ENCODE data around the gene GPR63.
"Not testable (repeated sequence)": the region's sequence is repeated elsewhere in the genome, so short reads cannot be mapped to it uniquely, and the experiment has no call there.

Gene GPR63

DNA sequence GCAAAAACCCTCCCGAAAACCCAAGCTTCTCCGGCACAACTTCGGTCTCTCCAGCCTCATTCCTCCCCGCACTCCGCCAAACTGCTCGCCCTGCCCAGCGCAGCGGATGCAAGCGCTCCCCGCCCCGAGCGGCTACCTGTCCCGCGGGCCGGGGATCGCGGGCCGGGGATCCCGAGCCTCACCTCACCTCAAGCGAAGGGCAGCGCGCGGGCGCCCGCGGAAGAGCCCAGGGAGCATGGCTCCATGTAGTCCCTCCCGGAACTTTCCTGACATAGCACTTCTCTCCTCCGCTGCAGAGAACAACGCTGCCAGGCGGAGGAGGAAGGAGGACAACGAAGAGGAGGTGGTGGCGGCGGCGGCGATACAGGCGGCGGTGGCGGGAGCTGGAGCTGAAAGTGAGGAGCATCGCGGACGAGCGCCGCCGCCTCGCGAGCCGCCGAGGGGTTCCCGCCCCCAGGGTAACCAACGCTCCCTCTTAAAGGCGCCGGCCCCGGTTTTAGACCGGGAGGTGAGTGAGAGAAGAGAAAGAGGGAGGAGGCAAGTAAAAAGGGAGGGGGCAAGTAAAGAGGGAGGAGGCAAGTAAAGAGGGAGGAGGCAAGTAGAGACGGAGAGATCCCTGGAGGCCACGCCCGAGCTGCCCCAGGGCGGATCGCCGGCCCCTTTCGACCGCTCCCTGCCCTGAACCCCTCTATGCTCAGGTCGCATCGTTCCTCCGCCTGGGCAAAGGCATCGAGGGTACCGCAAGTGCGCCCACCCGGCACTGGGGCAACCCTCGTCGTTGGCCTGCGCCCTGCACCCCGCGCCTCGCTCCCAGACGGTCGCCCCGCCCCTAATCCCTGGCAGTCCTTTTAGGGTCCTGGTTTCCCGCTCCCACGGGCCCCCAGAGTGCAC lies at the start of gene GPR63:
Gene GPR63 (minus strand): TSS at position 397 of the 891 bp plus-strand sequence. CDS start 37,746 bp downstream, outside the sequence.
- peak; percentile 24 for DNase-seq (ENCODE audit: low read depth)

DNA sequence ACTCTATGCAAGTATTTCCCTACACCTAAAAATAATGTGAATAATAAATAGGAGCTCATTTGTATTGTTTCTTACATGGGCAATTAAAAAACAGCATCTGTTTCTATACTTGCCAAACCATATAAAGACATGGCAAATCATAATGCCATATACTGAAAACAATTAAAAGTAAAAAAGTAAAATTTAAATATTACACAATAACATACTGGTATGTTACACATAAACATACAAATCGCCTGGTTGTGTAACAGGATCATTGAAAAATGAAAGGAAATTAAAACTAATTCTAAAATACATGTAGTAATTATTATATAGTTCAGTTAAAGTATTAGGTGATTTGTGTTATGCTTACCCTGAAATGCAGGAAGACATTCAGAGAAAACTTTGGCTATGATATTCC lies 49.2 kb upstream of the GPR63 start:
- DNase-seq (ENCODE audit: low read depth) = no peak

- not testable (repeated sequence) for DNase-seq (ENCODE audit: low read depth)
These were observed 47.9 kb upstream of the GPR63 start for GRCh38 chr6:96885187-96885631.

GRCh38 chr6:96878143-96878542 lies 40.9 kb upstream of the GPR63 start:
- DNase-seq (ENCODE audit: low read depth) = no peak

- no peak for DNase-seq (ENCODE audit: low read depth)
These were observed 39.7 kb upstream of the GPR63 start for GRCh38 chr6:96876886-96877545.

DNA sequence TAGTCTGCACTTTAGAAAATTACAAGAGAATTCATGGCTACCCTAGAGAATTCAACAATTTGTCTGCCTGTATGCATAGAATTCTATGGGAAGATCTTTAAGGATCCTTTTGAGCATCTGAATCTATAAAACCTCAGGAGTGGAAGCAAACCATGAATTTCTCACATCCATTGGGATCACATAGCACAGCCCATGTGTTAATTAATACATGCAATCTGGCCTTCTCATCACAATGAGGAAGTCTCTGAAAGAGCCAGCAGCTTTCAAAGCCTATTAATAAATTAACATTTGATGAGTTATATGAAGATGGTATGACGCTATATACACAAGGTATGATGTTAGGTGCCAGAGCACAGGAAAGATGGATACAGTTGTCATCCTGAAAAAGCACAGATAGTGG lies 35.7 kb upstream of the GPR63 start:
- no peak for DNase-seq (ENCODE audit: low read depth)

GRCh38 chr6:96865055-96865405 lies 27.8 kb upstream of the GPR63 start:
- no peak for DNase-seq (ENCODE audit: low read depth)

GRCh38 chr6:96864216-96865054 lies 27.2 kb upstream of the GPR63 start:
- DNase-seq (ENCODE audit: low read depth) = no peak

GRCh38 chr6:96862560-96862959 lies 25.3 kb upstream of the GPR63 start:
- no peak for DNase-seq (ENCODE audit: low read depth)

GRCh38 chr6:96861588-96861987 lies 24.3 kb upstream of the GPR63 start:
- DNase-seq (ENCODE audit: low read depth) = no peak

DNA sequence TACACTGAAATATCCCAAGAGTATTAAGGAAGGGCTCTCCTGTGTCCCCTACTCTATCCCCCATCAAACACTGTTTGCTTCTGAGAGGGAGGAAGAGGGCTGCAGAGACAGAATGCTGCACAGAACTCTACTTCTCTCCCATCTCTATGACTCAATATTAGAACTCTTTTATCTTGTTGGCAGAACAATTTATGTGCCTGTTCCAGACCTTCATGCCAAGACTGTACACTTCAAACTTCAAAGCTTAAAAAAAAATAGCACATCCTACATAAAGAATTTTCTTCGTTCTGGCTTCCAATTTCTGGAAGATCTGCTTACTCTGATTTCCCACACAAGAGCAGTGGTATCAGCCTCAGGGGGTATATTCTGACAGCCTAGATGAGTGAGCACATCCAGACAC lies 19.6 kb upstream of the GPR63 start:
- DNase-seq (ENCODE audit: low read depth) = no peak

GRCh38 chr6:96853083-96853482 lies 15.8 kb upstream of the GPR63 start:
- DNase-seq (ENCODE audit: low read depth) = no peak

DNA sequence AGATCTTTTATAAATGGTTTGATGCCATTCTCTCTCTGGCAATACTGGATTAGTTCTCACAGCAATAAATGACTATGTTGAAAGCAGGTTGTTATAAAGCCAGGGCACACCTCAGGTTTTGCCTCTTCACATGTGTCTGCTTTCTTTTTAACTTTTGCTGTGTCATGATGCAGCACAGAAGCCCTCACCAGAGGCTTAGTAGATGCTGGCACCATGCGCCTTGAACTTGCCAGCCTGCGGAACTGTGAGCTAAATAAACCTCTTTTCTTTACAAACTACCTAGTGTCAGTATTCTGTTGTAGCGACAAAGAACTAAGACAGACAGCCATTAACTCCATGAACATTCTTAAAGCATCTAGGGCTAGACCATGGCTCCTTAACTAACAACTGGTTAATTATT lies 15.3 kb upstream of the GPR63 start:
- DNase-seq (ENCODE audit: low read depth) = no peak

DNA sequence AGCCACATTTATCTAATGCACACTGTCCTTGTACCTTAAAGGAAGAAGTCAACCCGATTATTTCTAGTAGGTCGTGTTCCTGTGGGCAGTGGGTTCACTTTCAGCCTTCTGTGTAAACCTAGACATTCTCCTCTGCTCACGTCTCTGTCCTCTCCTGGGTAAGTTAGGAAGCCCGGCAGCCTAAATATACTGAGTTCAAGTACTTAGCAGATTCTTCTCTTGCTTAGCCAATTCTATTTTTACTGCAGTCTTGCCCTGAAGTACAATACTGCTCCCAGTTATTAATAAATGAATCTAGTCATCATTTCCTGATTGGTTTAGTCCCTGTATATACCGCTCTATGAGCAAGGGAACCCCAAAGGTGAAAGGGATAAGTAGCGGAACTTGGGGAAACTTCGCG lies 14.6 kb upstream of the GPR63 start:
- DNase-seq (ENCODE audit: low read depth) = no peak

DNA sequence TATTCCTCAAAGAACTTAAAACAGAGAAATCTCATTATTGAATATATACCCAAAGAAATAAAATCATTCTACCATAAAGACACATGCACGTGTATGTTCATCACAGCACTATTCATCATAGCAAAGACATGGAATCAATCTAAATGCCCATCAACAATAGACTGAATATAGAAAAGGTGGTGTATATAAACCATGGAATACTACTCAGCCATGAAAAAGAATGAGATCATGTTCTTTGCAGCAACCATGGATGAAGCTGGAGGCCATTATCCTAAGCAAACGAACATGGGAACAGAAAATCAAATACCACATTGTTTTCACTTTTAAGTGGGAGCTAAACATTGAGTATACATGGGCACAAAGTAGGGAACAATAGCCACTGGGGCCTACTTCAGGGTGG lies 12.3 kb upstream of the GPR63 start:
- no peak for DNase-seq (ENCODE audit: low read depth)

DNA sequence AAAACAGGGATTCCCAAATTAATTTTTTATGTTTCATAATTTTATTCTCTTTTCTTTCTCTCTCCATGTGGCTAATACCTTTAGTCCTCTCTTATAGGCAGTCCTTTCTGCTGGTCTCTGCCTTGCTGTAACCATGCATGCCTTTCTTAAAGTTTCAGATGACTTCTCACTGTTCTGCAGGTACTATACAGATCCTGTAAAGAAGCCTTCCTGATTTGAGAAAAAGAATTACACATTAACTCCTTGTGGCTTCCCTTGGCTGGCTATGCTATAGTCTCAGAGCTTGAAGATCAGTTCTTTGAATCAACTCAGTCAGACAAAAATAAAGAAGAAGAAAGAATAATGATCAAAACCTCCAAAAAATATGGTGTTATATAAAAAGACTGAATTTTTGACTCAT lies 7.3 kb upstream of the GPR63 start:
- no peak for DNase-seq (ENCODE audit: low read depth)

GRCh38 chr6:96841345-96841744 lies 4.1 kb upstream of the GPR63 start:
- DNase-seq (ENCODE audit: low read depth) = no peak

- DNase-seq (ENCODE audit: low read depth) = no peak
These were observed 621 bp downstream of the GPR63 start for GRCh38 chr6:96836631-96837080.

DNA sequence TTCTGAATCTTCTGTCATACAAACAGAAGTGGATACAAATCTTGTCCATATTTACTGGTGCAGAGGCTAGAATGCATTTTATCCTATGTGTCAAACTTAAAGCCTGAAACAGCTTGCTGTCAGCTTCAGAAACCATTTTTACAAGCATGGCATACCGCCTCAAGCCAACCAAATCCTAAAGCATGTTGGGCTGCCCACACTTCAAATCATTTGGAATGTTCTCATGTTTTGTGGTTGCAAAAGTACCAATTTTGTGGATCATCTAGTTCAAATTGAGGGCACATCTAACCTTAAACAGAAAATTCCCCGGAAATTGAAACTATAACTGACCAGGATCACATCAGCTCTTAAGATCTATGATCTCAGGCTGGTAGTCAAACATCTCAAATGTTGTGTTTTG lies 3.2 kb downstream of the GPR63 start:
- DNase-seq (ENCODE audit: low read depth) = no peak

- DNase-seq (ENCODE audit: low read depth) = no peak
These were observed 4.5 kb downstream of the GPR63 start for GRCh38 chr6:96832780-96833179.

GRCh38 chr6:96826865-96827264 lies 10.4 kb downstream of the GPR63 start:
- DNase-seq (ENCODE audit: low read depth) = no peak

GRCh38 chr6:96823743-96824142 lies 13.5 kb downstream of the GPR63 start:
- DNase-seq (ENCODE audit: low read depth) = no peak

DNA sequence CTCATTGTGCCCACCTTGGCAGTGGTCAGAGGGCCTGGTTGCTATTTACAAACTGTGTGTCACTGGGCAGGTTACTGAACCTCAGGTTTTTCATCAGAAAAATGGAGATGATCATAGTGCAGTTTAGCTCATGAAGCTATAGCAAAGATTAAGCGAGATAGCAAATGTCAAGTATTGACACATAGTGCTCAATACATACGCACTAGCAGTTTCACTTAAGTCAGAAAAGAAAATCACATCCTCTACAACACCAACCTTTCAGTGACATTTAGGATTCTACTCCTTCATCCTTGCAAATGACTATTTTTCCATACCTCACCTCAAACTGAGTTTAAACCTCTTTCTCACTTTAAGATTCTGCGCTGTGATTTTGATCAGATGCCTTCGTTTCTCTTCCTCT lies 16.2 kb downstream of the GPR63 start:
- DNase-seq (ENCODE audit: low read depth) = no peak
